Liver (tissue), 9 donors: Measurements from ENCODE around the gene PPM1L. TPM values are rescaled to one million over a fixed set of nuclear protein-coding genes. Genes with fewer than 3 reads are reported as not detected.

Source experiments
- DNase-seq: peaks from one replicate; pipeline ENCODE4 v3.0.0-alpha.2; 2017; ENCODE audit warnings: low spot score
- H3K27ac ChIP-seq, 2 donors: one replicate each; pipeline ENCODE4 v1.7.0; 2013; ENCODE audit warnings: inconsistent platforms in 2 of 2, low read length in 2 of 2, control low read depth in 1 of 2, low read depth in 1 of 2, mild to moderate bottlenecking in 1 of 2
- H3K27me3 ChIP-seq, 4 donors: one replicate each; pipeline versions ENCODE4 v1.6.1 to v1.7.0; 2013; ENCODE audit warnings: low read length in 3 of 4, inconsistent platforms in 1 of 4, mild to moderate bottlenecking in 1 of 4, moderate library complexity in 1 of 4; ENCODE audit not compliant: control insufficient read depth in 4 of 4, insufficient read depth in 4 of 4
- H3K36me3 ChIP-seq, 4 donors: one replicate each; pipeline versions ENCODE4 v1.6.1 to v1.7.0; 2013; ENCODE audit warnings: low read length in 3 of 4, mild to moderate bottlenecking in 3 of 4, low read depth in 1 of 4, moderate library complexity in 1 of 4; ENCODE audit not compliant: control insufficient read depth in 4 of 4, insufficient read depth in 3 of 4
- H3K4me1 ChIP-seq, 4 donors: one replicate each; pipeline versions ENCODE4 v1.6.1 to v1.7.0; 2013; ENCODE audit warnings: low read length in 3 of 4, mild to moderate bottlenecking in 3 of 4, moderate library complexity in 1 of 4; ENCODE audit not compliant: control insufficient read depth in 4 of 4, insufficient read depth in 4 of 4
- H3K4me3 ChIP-seq, 3 donors: one replicate each; pipeline versions ENCODE4 v1.6.1 to v1.7.0; 2013; ENCODE audit warnings: low read length in 3 of 3, control low read depth in 1 of 3, low read depth in 1 of 3, mild to moderate bottlenecking in 1 of 3
- H3K9ac ChIP-seq, 2 donors: one replicate each; pipeline ENCODE4 v1.7.0; 2013; ENCODE audit warnings: low read length in 2 of 2, mild to moderate bottlenecking in 2 of 2, moderate library complexity in 2 of 2, control low read depth in 1 of 2, low read depth in 1 of 2
- H3K9me3 ChIP-seq, 4 donors: one replicate each; pipeline versions ENCODE4 v1.6.1 to v1.7.0; 2013; ENCODE audit warnings: low read length in 3 of 4; ENCODE audit not compliant: control insufficient read depth in 4 of 4
- EGR1 ChIP-seq, 2 donors: IDR thresholded peaks; 2 replicates each; pipeline ENCODE4 v1.6.1; 2016 to 2018; ENCODE audit warnings: antibody characterized with exemption in 2 of 2, low read depth in 2 of 2
- FOXA1 ChIP-seq: IDR thresholded peaks from 2 replicates; pipeline ENCODE4 v1.6.1; 2016; ENCODE audit warnings: antibody characterized with exemption
- FOXA2 ChIP-seq: IDR thresholded peaks from 2 replicates; pipeline ENCODE4 v1.6.1; 2016; ENCODE audit warnings: antibody characterized with exemption
- GABPA ChIP-seq, 2 donors: IDR thresholded peaks in 1 of 2; conservative IDR thresholded peaks in 1 of 2; 2 replicates each; pipeline ENCODE4 v1.6.1; 2016; ENCODE audit warnings: antibody characterized with exemption in 2 of 2, mild to moderate bottlenecking in 1 of 2, moderate library complexity in 1 of 2
- HNF4A ChIP-seq, 2 donors: conservative IDR thresholded peaks; 2 replicates each; pipeline ENCODE4 v1.6.1; 2016; ENCODE audit warnings: antibody characterized with exemption in 2 of 2, mild to moderate bottlenecking in 2 of 2
- HNF4G ChIP-seq: IDR thresholded peaks from 2 replicates; pipeline ENCODE4 v1.6.1; 2016; ENCODE audit warnings: antibody characterized with exemption
- JUND ChIP-seq, 2 donors: IDR thresholded peaks; 2 replicates each; pipeline ENCODE4 v1.6.1; 2016; ENCODE audit warnings: antibody characterized with exemption in 2 of 2
- MAX ChIP-seq: IDR thresholded peaks from 2 replicates; pipeline ENCODE4 v1.6.1; 2016; ENCODE audit warnings: antibody characterized with exemption
- NR2F2 ChIP-seq: IDR thresholded peaks from 2 replicates; pipeline ENCODE4 v1.6.1; 2016; ENCODE audit warnings: antibody characterized with exemption
- RAD21 ChIP-seq, 2 donors: IDR thresholded peaks; 2 replicates each; pipeline ENCODE4 v1.6.1; 2016; ENCODE audit warnings: antibody characterized with exemption in 2 of 2, mild to moderate bottlenecking in 2 of 2
- RXRA ChIP-seq, 2 donors: IDR thresholded peaks; 2 replicates each; pipeline ENCODE4 v1.6.1; 2017 to 2018; ENCODE audit warnings: antibody characterized with exemption in 2 of 2, mild to moderate bottlenecking in 1 of 2
- SP1 ChIP-seq: IDR thresholded peaks from 2 replicates; pipeline ENCODE4 v1.6.1; 2018; ENCODE audit warnings: antibody characterized with exemption, mild to moderate bottlenecking
- TAF1 ChIP-seq: conservative IDR thresholded peaks from 2 replicates; pipeline ENCODE4 v1.6.1; 2016; ENCODE audit warnings: antibody characterized with exemption, mild to moderate bottlenecking
- YY1 ChIP-seq: IDR thresholded peaks from 2 replicates; pipeline ENCODE4 v1.6.1; 2016; ENCODE audit warnings: antibody characterized with exemption, mild to moderate bottlenecking
- WGBS: extraction: QIAGEN DNeasy Blood & Tissue Kit; methylation state at CpG from one replicate; pipeline ENCODE4 v1.1.7; 2013; 5-methylcytosine and 5-hydroxymethylcytosine counted together
- polyA plus RNA-seq, 2 donors: library from polyadenylated mRNA; stranded (reverse) in 1 of 2; unstranded in 1 of 2; fragments of 200-250 nt in 1 of 2; fragments of >200 nt in 1 of 2; fragmentation: Nextera tagmentation in 1 of 2; extraction: Ambion mirVana in 1 of 2; gene quantifications; one replicate each; pipeline versions ENCODE4 v1.2.1 to v1.2.3, GENCODE V29; 2013 to 2015
- total RNA-seq, 2 donors: library from RNA; depleted of rRNA; stranded (reverse); fragments of >200 nt; gene quantifications; one replicate each; pipeline ENCODE4 v1.2.3, GENCODE V29; 2014
- TF ChIP-seq, protein P1 (sequence below): IDR thresholded peaks from 2 replicates; pipeline ENCODE4 v1.6.1; 2016; ENCODE audit warnings: antibody characterized with exemption, mild to moderate bottlenecking
- TF ChIP-seq, protein P2 (sequence below): IDR thresholded peaks from 2 replicates; pipeline ENCODE4 v1.6.1; 2016; ENCODE audit warnings: antibody characterized with exemption
- TF ChIP-seq, protein P3 (sequence below): fragments of 150-350 bp; IDR thresholded peaks from 2 replicates; pipeline ENCODE4 v1.5.1; 2017; ENCODE audit warnings: improper control_type of control experiment, low read depth, low read length; ENCODE audit not compliant: missing input control
- TF ChIP-seq, protein P4 (sequence below): IDR thresholded peaks from 2 replicates; pipeline ENCODE4 v1.6.1; 2016; ENCODE audit warnings: antibody characterized with exemption
- donor health status: healthy.
- donor health status: healthy.
- donor health status: healthy.
- donor health status: healthy.
- donor health status: healthy.

PPM1L gene
- total and polyA plus RNA-seq, 4 donors = 1.6 to 8.5 (median 4.8) TPM

DNA sequence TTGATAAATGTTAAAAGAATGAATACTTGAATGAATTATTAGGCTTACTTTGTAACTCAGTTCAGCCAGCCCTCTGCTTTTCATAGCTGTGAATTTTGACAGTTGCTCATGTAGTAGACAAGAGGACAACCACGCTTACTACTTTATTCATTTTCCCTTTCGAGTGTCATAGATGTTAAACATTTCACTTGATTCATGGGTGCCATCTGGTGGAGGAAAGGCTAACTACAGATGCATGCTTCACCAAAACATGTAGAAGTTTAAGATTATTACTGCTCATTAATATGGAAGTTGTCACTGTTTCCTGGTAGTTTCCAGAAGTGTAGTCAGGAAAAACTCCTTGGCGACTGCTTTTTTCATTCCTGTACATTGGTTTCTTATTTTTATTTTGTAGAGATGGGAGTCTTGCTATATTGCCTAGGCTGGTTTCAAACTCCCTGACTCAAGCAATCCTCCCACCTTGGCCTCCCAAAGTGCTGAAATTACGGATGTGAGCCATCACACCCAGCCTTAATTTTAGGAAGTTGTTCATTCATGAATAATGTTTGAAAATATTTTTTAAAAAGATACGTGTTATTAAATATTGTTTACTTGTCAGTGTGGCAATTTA lies 186.0 kb downstream of the PPM1L start:
- TF ChIP-seq, protein P1, sequence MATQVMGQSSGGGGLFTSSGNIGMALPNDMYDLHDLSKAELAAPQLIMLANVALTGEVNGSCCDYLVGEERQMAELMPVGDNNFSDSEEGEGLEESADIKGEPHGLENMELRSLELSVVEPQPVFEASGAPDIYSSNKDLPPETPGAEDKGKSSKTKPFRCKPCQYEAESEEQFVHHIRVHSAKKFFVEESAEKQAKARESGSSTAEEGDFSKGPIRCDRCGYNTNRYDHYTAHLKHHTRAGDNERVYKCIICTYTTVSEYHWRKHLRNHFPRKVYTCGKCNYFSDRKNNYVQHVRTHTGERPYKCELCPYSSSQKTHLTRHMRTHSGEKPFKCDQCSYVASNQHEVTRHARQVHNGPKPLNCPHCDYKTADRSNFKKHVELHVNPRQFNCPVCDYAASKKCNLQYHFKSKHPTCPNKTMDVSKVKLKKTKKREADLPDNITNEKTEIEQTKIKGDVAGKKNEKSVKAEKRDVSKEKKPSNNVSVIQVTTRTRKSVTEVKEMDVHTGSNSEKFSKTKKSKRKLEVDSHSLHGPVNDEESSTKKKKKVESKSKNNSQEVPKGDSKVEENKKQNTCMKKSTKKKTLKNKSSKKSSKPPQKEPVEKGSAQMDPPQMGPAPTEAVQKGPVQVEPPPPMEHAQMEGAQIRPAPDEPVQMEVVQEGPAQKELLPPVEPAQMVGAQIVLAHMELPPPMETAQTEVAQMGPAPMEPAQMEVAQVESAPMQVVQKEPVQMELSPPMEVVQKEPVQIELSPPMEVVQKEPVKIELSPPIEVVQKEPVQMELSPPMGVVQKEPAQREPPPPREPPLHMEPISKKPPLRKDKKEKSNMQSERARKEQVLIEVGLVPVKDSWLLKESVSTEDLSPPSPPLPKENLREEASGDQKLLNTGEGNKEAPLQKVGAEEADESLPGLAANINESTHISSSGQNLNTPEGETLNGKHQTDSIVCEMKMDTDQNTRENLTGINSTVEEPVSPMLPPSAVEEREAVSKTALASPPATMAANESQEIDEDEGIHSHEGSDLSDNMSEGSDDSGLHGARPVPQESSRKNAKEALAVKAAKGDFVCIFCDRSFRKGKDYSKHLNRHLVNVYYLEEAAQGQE = peak; percentile 24
- TF ChIP-seq, protein P2, sequence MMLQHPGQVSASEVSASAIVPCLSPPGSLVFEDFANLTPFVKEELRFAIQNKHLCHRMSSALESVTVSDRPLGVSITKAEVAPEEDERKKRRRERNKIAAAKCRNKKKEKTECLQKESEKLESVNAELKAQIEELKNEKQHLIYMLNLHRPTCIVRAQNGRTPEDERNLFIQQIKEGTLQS = no peak
- TF ChIP-seq JUND (IDR thresholded peaks at IDR 0.05) (no peak), TAF1 (no peak), HNF4G (no peak), HNF4A (conservative IDR thresholded peaks at IDR 0.05) (no peak), SP1 (no peak), EGR1 (IDR thresholded peaks at IDR 0.05; ENCODE audit: low read depth in 2 of 2) (no peak), MAX (no peak), FOXA2 (no peak), GABPA (IDR thresholded peaks at IDR 0.05 in 1 of 2, conservative IDR thresholded peaks at IDR 0.05 in 1 of 2) (no peak), RAD21 (IDR thresholded peaks at IDR 0.05) (peak; percentile 97), FOXA1 (no peak), YY1 (no peak), NR2F2 (no peak), RXRA (IDR thresholded peaks at IDR 0.05) (peak in 1 of 2 donors; percentile 14)
- TF ChIP-seq, protein P3, sequence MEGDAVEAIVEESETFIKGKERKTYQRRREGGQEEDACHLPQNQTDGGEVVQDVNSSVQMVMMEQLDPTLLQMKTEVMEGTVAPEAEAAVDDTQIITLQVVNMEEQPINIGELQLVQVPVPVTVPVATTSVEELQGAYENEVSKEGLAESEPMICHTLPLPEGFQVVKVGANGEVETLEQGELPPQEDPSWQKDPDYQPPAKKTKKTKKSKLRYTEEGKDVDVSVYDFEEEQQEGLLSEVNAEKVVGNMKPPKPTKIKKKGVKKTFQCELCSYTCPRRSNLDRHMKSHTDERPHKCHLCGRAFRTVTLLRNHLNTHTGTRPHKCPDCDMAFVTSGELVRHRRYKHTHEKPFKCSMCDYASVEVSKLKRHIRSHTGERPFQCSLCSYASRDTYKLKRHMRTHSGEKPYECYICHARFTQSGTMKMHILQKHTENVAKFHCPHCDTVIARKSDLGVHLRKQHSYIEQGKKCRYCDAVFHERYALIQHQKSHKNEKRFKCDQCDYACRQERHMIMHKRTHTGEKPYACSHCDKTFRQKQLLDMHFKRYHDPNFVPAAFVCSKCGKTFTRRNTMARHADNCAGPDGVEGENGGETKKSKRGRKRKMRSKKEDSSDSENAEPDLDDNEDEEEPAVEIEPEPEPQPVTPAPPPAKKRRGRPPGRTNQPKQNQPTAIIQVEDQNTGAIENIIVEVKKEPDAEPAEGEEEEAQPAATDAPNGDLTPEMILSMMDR = peak; percentile 96
- TF ChIP-seq, protein P4, sequence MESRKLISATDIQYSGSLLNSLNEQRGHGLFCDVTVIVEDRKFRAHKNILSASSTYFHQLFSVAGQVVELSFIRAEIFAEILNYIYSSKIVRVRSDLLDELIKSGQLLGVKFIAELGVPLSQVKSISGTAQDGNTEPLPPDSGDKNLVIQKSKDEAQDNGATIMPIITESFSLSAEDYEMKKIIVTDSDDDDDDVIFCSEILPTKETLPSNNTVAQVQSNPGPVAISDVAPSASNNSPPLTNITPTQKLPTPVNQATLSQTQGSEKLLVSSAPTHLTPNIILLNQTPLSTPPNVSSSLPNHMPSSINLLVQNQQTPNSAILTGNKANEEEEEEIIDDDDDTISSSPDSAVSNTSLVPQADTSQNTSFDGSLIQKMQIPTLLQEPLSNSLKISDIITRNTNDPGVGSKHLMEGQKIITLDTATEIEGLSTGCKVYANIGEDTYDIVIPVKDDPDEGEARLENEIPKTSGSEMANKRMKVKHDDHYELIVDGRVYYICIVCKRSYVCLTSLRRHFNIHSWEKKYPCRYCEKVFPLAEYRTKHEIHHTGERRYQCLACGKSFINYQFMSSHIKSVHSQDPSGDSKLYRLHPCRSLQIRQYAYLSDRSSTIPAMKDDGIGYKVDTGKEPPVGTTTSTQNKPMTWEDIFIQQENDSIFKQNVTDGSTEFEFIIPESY = no peak
- no peaks in the 10 kb centered on the region for H3K27me3 ChIP-seq
- H3K9ac ChIP-seq = no peak overlapping the region
- no peak overlapping the region for H3K4me3 ChIP-seq
- 29% methylated on average over 5 of the region's 5 CpGs for WGBS
- H3K36me3 ChIP-seq = no peaks in the 10 kb centered on the region
- no peaks in the 10 kb centered on the region for H3K9me3 ChIP-seq
- no peak overlapping the region for H3K27ac ChIP-seq
- peak; percentile 72 for DNase-seq
- peaks cover 3 to 11% (median 6%) of the 10 kb centered on the region in 4 donors for H3K4me1 ChIP-seq
